ENCODE results near the gene TMEM141.
"Not testable (repeated sequence)": the region's sequence is repeated elsewhere in the genome, so short reads cannot be mapped to it uniquely, and the experiment has no call there.

Gene TMEM141

GRCh38 chr9:136841646-136842379 is 50.7 kb downstream of the TMEM141 start:
- Mint-ChIP-seq H3K4me3 (peak overlapping the region; percentile 90), H3K36me3 (ENCODE audit: insufficient read depth) (peaks cover 28% of the 10 kb centered on the region), H3K4me1 (peaks cover 12% of the 10 kb centered on the region), H3K27ac (ENCODE audit: low read depth) (peak overlapping the region; percentile 59)
- not testable (repeated sequence) for H3K9me3 Mint-ChIP-seq; DNase-seq (ENCODE audit: low spot score in 2 of 2); ATAC-seq (replicated peaks; ENCODE audit: extremely low read depth, poor library complexity, severe bottlenecking); H3K27me3 Mint-ChIP-seq

GRCh38 chr9:136842380-136842948 is 51.3 kb downstream of the TMEM141 start, which contains the start of gene AJM1:
TSS of gene AJM1 (plus strand) at chr9:136842478. CDS start at chr9:136844415, 1,937 bp downstream.
- H3K27me3 Mint-ChIP-seq, H3K9me3 Mint-ChIP-seq: not testable (repeated sequence)
- peak within 1 kb of the TSS; percentile 78 for H3K27ac Mint-ChIP-seq (ENCODE audit: low read depth)
- peak within 1 kb of the TSS; percentile 90 for H3K4me3 Mint-ChIP-seq
- H3K36me3 Mint-ChIP-seq (ENCODE audit: insufficient read depth): peaks cover 33% of the 10 kb centered on the region
- DNase-seq (ENCODE audit: low spot score in 2 of 2): peak; percentile 69 to 74
- H3K4me1 Mint-ChIP-seq: peaks cover 15% of the 10 kb centered on the region
- ATAC-seq (replicated peaks; ENCODE audit: extremely low read depth, poor library complexity, severe bottlenecking): peak; percentile 91

Measured in central memory CD8-positive, alpha-beta T cell (primary cell).